HG02763 (cell line): ENCODE measurements around the gene LAP3.
"Not testable (repeated sequence)": the region's sequence is repeated elsewhere in the genome, so short reads cannot be mapped to it uniquely, and the experiment has no call there.

Experiments used
- ATAC-seq: cut with Tn5 transposase; IDR thresholded peaks from one replicate; pipeline ENCODE4 v1.9.1; 2021; ENCODE audit warnings: mild to moderate bottlenecking, moderate library complexity; ENCODE audit not compliant: unreplicated experiment

LAP3 gene

GRCh38 chr4:17576932-17577664, at the start of gene LAP3:
Gene LAP3 (plus strand): TSS chr4:17577198. CDS start chr4:17577466, 268 bp downstream.
- ATAC-seq = peak; percentile 84

- no peak for ATAC-seq
These were observed 48.3 kb upstream of the LAP3 start for GRCh38 chr4:17528551-17529165.

GRCh38 chr4:17531538-17532285, 45.3 kb upstream of the LAP3 start:
- ATAC-seq = no peak

- no peak for ATAC-seq
These were observed 42.3 kb upstream of the LAP3 start for GRCh38 chr4:17534705-17535104.

- no peak for ATAC-seq
These were observed 41.8 kb upstream of the LAP3 start for GRCh38 chr4:17535242-17535641.

- ATAC-seq = no peak
These were observed 41.1 kb upstream of the LAP3 start for GRCh38 chr4:17535906-17536305.

- not testable (repeated sequence) for ATAC-seq
These were observed 39.9 kb upstream of the LAP3 start for GRCh38 chr4:17537060-17537459.

- no peak for ATAC-seq
These were observed 32.8 kb upstream of the LAP3 start for GRCh38 chr4:17544205-17544604.

GRCh38 chr4:17544831-17545234, 32.2 kb upstream of the LAP3 start:
- no peak for ATAC-seq

- ATAC-seq = no peak
These were observed 31.4 kb upstream of the LAP3 start for GRCh38 chr4:17545374-17546140.

GRCh38 chr4:17546222-17546621, 30.8 kb upstream of the LAP3 start:
- ATAC-seq = no peak

GRCh38 chr4:17546678-17547077, 30.3 kb upstream of the LAP3 start:
- ATAC-seq = no peak

GRCh38 chr4:17550549-17550948, 26.4 kb upstream of the LAP3 start:
- no peak for ATAC-seq

GRCh38 chr4:17552427-17552826, 24.6 kb upstream of the LAP3 start:
- no peak for ATAC-seq

GRCh38 chr4:17554568-17554967, 22.4 kb upstream of the LAP3 start:
- no peak for ATAC-seq

GRCh38 chr4:17556498-17556897, 20.5 kb upstream of the LAP3 start:
- ATAC-seq = no peak

GRCh38 chr4:17557880-17558279, 19.1 kb upstream of the LAP3 start:
- ATAC-seq = no peak

- ATAC-seq = no peak
These were observed 17.9 kb upstream of the LAP3 start for GRCh38 chr4:17558941-17559708.

- ATAC-seq = no peak
These were observed 17.3 kb upstream of the LAP3 start for GRCh38 chr4:17559709-17560048.

- ATAC-seq = no peak
These were observed 16.8 kb upstream of the LAP3 start for GRCh38 chr4:17560065-17560673.
